Measurements from ENCODE around the gene RAET1L.
"Not testable (repeated sequence)": the region's sequence is repeated elsewhere in the genome, so short reads cannot be mapped to it uniquely, and the experiment has no call there.

Gene RAET1L

DNA sequence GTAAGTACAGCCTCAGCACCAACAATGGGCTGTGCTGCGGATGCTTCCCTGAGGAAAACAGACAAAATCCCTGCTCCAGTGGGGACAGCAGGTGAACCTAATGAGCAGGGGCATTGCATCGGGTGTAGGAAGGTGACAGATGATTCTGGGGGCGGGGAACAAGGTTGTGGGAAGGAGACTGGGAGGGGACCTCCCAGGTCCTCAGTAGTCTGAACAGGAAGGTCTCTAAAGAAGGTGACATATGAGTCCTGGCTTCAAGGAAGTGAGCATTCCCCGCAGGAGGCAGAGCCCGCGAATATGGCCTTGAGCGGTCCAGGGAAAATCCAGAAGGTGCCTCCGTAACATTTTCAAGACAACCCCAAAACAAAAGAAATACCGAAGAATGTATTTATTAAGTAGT, 42.2 kb downstream of the RAET1L start:
- H3K27ac Mint-ChIP-seq, result no peak overlapping the region
- no peak overlapping the region for H3K4me3 Mint-ChIP-seq
- peaks cover 88% of the 10 kb centered on the region for H3K27me3 Mint-ChIP-seq

DNA sequence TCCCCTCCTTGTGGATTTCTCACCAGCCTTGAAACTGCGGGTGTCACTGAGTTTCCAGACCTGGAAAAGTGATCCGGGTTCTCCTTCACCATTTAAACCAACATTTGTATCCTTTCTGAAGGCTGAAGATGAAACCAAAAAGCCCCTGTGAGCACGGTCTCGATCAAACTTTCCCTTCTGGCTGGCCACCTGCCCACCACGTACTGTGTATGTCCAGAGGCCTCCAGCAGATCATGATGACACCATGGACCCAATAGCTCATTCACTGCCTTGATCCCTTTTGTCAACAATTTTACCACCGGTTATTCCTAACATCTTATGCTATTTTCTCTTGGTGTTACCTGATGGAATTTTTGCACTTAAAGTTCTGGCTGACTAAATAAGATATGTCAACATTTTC, 46.0 kb downstream of the RAET1L start:
- H3K36me3 Mint-ChIP-seq, result no peaks in the 10 kb centered on the region
- H3K4me1 Mint-ChIP-seq, result peaks cover 4% of the 10 kb centered on the region
- no peaks in the 10 kb centered on the region for H3K9me3 Mint-ChIP-seq
- DNase-seq, result no peak
- H3K27me3 Mint-ChIP-seq, result peaks cover 87% of the 10 kb centered on the region
- no peak overlapping the region for H3K4me3 Mint-ChIP-seq
- H3K27ac Mint-ChIP-seq, result no peak overlapping the region
- CTCF ChIA-PET, result no interaction called here

More for the DNA sequence above, 42.2 kb downstream of the RAET1L start:
- DNase-seq, result no peak
- Mint-ChIP-seq H3K36me3 (peaks cover 2% of the 10 kb centered on the region), H3K4me1 (peaks cover 4% of the 10 kb centered on the region), H3K9me3 (peaks cover 2% of the 10 kb centered on the region)
- CTCF ChIA-PET, result interaction anchor here (0.6 kb wide), 1 partner anchor 24 kb away, joined by 3 read pairs; no protein-coding TSS in a partner anchor

DNA sequence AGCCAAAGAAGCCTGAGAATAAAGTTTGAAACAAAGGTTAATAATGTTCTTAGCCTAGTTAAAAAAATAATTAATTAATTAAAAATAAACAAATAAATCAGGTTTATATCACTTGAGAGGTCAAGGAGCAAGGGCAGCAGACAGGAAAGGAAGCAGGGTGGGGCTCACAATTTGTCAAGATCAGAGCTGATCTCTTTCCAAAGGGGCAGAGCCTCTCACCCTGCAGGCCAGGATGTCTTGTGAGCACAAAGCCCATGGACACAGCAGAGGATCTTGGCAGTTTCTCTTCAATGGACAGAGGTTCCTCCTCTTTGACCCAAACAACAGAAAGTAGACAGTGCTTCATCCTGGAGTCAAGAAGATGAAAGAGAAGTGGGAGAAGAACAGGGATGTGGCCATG, 46.7 kb downstream of the RAET1L start:
- H3K4me1 Mint-ChIP-seq, result peaks cover 6% of the 10 kb centered on the region
- DNase-seq, result no peak
- CTCF ChIA-PET, result no interaction called here
- no peak overlapping the region for H3K4me3 Mint-ChIP-seq
- no peak overlapping the region for H3K27ac Mint-ChIP-seq
- H3K36me3 Mint-ChIP-seq, result no peaks in the 10 kb centered on the region
- no peaks in the 10 kb centered on the region for H3K9me3 Mint-ChIP-seq
- peaks cover 87% of the 10 kb centered on the region for H3K27me3 Mint-ChIP-seq

DNA sequence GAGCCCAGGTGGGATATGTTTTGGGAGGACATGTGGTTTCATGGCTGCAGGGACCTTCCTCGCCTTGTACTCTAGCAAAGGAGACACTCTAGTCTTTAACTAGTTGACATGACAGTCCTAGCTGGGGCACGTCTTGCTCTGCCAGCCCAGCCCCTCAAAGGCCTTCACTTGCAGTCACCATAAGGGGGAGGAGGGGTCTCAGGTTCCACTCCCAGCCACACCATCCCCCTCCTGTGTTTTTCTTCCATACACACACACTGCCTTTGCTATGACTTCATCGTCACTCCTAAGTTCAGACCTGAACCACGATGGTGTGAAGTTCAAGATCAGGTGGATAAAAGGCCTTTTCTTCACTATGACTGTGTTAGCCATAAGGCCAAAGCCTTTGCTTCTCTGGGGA, 48.1 kb downstream of the RAET1L start:
- CTCF ChIA-PET, result no interaction called here
- Mint-ChIP-seq H3K4me3 (no peak overlapping the region), H3K27ac (no peak overlapping the region), H3K4me1 (peaks cover 2% of the 10 kb centered on the region), H3K27me3 (peaks cover 78% of the 10 kb centered on the region), H3K9me3 (no peaks in the 10 kb centered on the region), H3K36me3 (no peaks in the 10 kb centered on the region)
- no peak for DNase-seq

- DNase-seq, result no peak
- Mint-ChIP-seq H3K4me3 (no peak overlapping the region), H3K27me3 (peaks cover 76% of the 10 kb centered on the region), H3K4me1 (peaks cover 2% of the 10 kb centered on the region), H3K36me3 (no peaks in the 10 kb centered on the region), H3K27ac (no peak overlapping the region), H3K9me3 (no peaks in the 10 kb centered on the region)
- CTCF ChIA-PET, result no interaction called here
These were observed 49.9 kb downstream of the RAET1L start for GRCh38 chr6:149975400-149975799.

DNA sequence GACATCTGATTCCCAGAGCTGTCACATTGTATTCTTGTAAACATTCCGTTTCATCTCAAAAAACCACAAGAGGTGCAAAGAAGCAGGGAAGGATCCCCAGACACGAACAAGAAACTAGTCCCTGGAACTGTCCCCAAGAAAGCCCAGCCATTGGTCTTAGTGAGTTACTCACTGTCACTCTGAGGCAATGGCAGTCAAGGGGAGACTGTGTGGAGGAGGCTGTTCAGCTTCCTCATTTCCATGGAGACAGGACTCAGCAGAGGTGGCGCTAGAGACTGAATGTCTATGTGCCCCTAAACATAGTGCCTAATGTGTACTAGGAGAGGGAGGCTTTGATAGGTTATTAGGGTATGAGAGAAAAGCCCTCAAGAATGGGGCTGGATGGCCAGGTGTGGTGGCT, 50.5 kb downstream of the RAET1L start:
- no peak for DNase-seq
- CTCF ChIA-PET, result no interaction called here
- H3K27ac Mint-ChIP-seq, result no peak overlapping the region
- H3K36me3 Mint-ChIP-seq, result no peaks in the 10 kb centered on the region
- peaks cover 2% of the 10 kb centered on the region for H3K4me1 Mint-ChIP-seq
- H3K4me3 Mint-ChIP-seq, result no peak overlapping the region
- peaks cover 82% of the 10 kb centered on the region for H3K27me3 Mint-ChIP-seq
- no peaks in the 10 kb centered on the region for H3K9me3 Mint-ChIP-seq

DNA sequence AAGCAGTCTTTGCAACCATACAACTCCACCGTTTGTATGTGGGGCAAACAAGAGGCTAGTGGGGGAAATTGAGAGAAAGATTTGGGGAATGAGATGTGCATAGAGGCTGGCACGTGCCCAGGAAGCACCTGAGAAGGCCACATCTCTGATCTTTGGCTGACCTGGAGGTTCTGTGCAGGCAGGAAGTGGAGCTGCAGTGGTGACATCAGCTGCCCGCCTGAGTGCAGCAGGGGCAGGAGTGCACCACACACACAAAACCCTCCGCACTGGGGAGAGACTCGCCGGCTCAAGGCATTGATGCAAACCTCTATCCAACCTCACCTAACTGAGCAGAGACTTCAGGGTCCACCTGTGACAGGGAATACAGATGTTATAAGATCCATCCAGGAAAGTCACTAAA, 50.9 kb downstream of the RAET1L start:
- peaks cover 85% of the 10 kb centered on the region for H3K27me3 Mint-ChIP-seq
- H3K27ac Mint-ChIP-seq, H3K4me3 Mint-ChIP-seq, H3K36me3 Mint-ChIP-seq, H3K4me1 Mint-ChIP-seq, H3K9me3 Mint-ChIP-seq, CTCF ChIA-PET: not testable (repeated sequence)
- DNase-seq, result peak; percentile 34

- CTCF ChIA-PET, result no interaction called here
- H3K4me3 Mint-ChIP-seq, result no peak overlapping the region
- H3K4me1 Mint-ChIP-seq, result peaks cover 14% of the 10 kb centered on the region
- H3K36me3 Mint-ChIP-seq, result no peaks in the 10 kb centered on the region
- no peak overlapping the region for H3K27ac Mint-ChIP-seq
- H3K27me3 Mint-ChIP-seq, result peaks cover 87% of the 10 kb centered on the region
- DNase-seq, result no peak
- H3K9me3 Mint-ChIP-seq, result no peaks in the 10 kb centered on the region
These were observed 55.7 kb downstream of the RAET1L start for GRCh38 chr6:149969635-149970034.

- DNase-seq, H3K36me3 Mint-ChIP-seq, H3K27ac Mint-ChIP-seq, CTCF ChIA-PET, H3K4me3 Mint-ChIP-seq, H3K9me3 Mint-ChIP-seq: not testable (repeated sequence)
- Mint-ChIP-seq H3K4me1 (peaks cover 19% of the 10 kb centered on the region), H3K27me3 (peaks cover 87% of the 10 kb centered on the region)
These were observed 56.4 kb downstream of the RAET1L start for GRCh38 chr6:149968909-149969308.
